Measurements from ENCODE around the gene MAZ. TPM values are rescaled to one million over a fixed set of nuclear protein-coding genes. Genes with fewer than 3 reads are reported as not detected.

MAZ gene
- total and polyA plus RNA-seq, 2 of the 13 experiments (the other 11 are each of a cell fraction or from before 2014, with no cell fraction given) = 203 to 277 TPM

DNA sequence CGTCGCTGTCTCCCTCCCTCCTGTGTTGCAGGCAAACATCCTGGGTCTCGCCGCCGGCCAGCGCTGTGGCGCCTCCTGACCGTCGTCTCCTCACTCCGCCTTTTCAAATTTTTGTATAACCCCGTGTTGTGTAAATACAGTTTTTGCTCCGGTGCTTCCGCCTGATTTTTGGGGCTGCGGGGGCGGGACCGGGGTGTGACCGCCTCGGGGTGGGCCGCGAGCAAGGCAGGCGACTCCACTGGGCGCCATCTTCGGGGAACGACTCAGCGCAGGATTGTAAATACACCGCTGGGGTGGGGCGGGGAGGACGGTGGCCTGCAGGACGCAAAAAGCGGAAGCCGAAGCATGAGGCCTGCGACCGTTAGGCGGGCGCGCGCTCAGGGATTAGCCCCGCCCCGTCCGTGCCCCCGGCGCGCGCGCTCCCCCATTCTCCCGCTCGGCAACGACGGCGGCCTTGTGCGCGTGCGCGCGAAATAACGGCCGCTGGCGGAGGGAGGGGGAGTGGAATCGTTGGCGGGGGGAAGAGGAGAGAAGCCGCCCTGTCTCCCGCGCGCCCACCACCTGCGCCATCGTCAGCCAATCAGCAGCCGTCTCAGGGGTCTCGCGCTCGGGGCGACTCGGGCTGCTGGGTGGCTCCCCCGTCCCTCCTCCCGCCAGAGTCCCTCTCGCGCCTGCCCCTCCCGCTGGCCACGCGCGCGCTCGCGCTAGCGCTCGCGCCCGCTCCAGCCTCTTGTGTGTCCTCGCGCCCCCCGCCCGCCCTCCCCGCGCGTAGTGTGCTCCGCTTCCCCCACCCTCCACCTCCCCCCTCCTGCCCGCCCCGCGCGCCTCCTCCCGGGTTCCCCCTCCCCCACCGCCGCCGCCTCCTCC, 864 bp upstream of the MAZ start (continued):
- peak; percentile 98 for TF ChIP-seq ZNF792 (CRISPR knock-in tag; IDR thresholded peaks at IDR 0.05)
- TF ChIP-seq CC2D1A (CRISPR knock-in tag; IDR thresholded peaks at IDR 0.05) = no peak
- no peak; the same call in 1 of the 2 replicates for TF ChIP-seq ZNF292 (CRISPR knock-in tag; IDR thresholded peaks at IDR 0.05; ENCODE audit: borderline replicate concordance, low read depth)
- peak; percentile 94 for TF ChIP-seq ZNF235 (CRISPR knock-in tag; IDR thresholded peaks at IDR 0.05; ENCODE audit: borderline replicate concordance)
- TF ChIP-seq U2AF2 (IDR thresholded peaks at IDR 0.05; ENCODE audit: low read depth, low read length) = 0 out of 2 replicates have a peak, but pooled peaks have one; percentile 84
- TF ChIP-seq, protein P1, sequence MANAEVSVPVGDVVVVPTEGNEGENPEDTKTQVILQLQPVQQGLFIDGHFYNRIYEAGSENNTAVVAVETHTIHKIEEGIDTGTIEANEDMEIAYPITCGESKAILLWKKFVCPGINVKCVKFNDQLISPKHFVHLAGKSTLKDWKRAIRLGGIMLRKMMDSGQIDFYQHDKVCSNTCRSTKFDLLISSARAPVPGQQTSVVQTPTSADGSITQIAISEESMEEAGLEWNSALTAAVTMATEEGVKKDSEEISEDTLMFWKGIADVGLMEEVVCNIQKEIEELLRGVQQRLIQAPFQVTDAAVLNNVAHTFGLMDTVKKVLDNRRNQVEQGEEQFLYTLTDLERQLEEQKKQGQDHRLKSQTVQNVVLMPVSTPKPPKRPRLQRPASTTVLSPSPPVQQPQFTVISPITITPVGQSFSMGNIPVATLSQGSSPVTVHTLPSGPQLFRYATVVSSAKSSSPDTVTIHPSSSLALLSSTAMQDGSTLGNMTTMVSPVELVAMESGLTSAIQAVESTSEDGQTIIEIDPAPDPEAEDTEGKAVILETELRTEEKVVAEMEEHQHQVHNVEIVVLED (CRISPR knock-in tag; IDR thresholded peaks at IDR 0.05; ENCODE audit: borderline replicate concordance) = peak; percentile 91
- no peak for TF ChIP-seq PLSCR1 (CRISPR knock-in tag; IDR thresholded peaks at IDR 0.05; ENCODE audit: borderline replicate concordance)
- TF ChIP-seq ZNF510 (CRISPR knock-in tag; IDR thresholded peaks at IDR 0.05; ENCODE audit: low read depth) = no peak
- TF ChIP-seq ZNF33A (CRISPR knock-in tag; IDR thresholded peaks at IDR 0.05; ENCODE audit: borderline replicate concordance) = no peak
- TF ChIP-seq ARNT (IDR thresholded peaks at IDR 0.05) = no peak
- TF ChIP-seq PAWR (CRISPR knock-in tag; IDR thresholded peaks at IDR 0.05; ENCODE audit: borderline replicate concordance) = no peak; the same call in 1 of the 2 replicates
- TF ChIP-seq MAZ (IDR thresholded peaks at IDR 0.05; ENCODE audit: borderline replicate concordance, low read depth, low read length) = peak; percentile 99
- TF ChIP-seq MAZ (CRISPR knock-in tag; IDR thresholded peaks at IDR 0.05; ENCODE audit: low read depth) = peak; percentile 100
- TF ChIP-seq SSRP1 (CRISPR knock-in tag; IDR thresholded peaks at IDR 0.05) = no peak; the same call in none of the 2 replicates
- peak; percentile 88; the same call in 1 of the 2 replicates for TF ChIP-seq ZNF709 (CRISPR knock-in tag; IDR thresholded peaks at IDR 0.05)
- TF ChIP-seq SMAD3 (CRISPR knock-in tag; IDR thresholded peaks at IDR 0.05) = peak; percentile 97
- TF ChIP-seq ARNT2 (CRISPR knock-in tag; IDR thresholded peaks at IDR 0.05; ENCODE audit: low read depth) = peak; percentile 96
- TF ChIP-seq ZFP90 (CRISPR knock-in tag; IDR thresholded peaks at IDR 0.05; ENCODE audit: borderline replicate concordance) = peak; percentile 67; the same call in 1 of the 2 replicates
- TF ChIP-seq NFAT5 (CRISPR knock-in tag; IDR thresholded peaks at IDR 0.05) = no peak; the same call in 1 of the 2 replicates
- no peak for TF ChIP-seq FOXA1 (IDR thresholded peaks at IDR 0.05)
- TF ChIP-seq FOXA1 (CRISPR knock-in tag; IDR thresholded peaks at IDR 0.05) = peak; percentile 97

Data from HepG2 (cell line).